K562 (cell line): ENCODE measurements around the gene MACROD2. TPM values are rescaled to one million over a fixed set of nuclear protein-coding genes. Genes with fewer than 3 reads are reported as not detected.

ENCODE experiments used
- ATAC-seq: fragments of 200-7000 bp; cut with Tn5 transposase; 3 replicates; pipeline ENCODE4 v1.9.1; 2020; ENCODE audit warnings: moderate library complexity
- BruUV-seq: library from RNA; stranded (reverse); fragments of 400-500 nt; replicated peaks from 2 replicates; lab custom pipeline; 2021; lab: Mats Ljungman, UMichigan
- CTCF ChIA-PET: fragments of 300-600 bp; formaldehyde crosslinking; extraction: SDS; loops from one replicate; lab custom pipeline; 2021; ENCODE audit warnings: low intra/inter-chr PET ratio; lab: Yijun Ruan, JAX
- POLR2A ChIA-PET: fragments of 300-600, 350-650 bp; sonication (Branson Sonifier 250); formaldehyde crosslinking; extraction: SDS; loops from one replicate; lab custom pipeline; 2021; ENCODE audit warnings: antibody characterized with exemption, inconsistent platforms; lab: Yijun Ruan, JAX
- DNase-seq, 4 experiments: peaks; one replicate each; pipeline versions ENCODE4 v3.0.0 to v3.0.0-alpha.2; 2011 to 2018; ENCODE audit warnings: low spot score in 3 of 4, mixed read lengths in 3 of 4; ENCODE audit errors: extremely low read depth in 1 of 4
- FAIRE-seq: peaks from 2 replicates; lab custom pipeline; 2011; peaks lifted over from hg19 to GRCh38; lab: Jason Lieb, UNC
- H2AFZ ChIP-seq: 2 replicates; pipeline ENCODE4 v1.6.0; 2011; ENCODE audit warnings: low read depth, low read length, control low read depth, inconsistent platforms
- H3K27ac ChIP-seq: fragments of 200-600 bp; 3 replicates; pipeline ENCODE4 v1.8.0; 2011; ENCODE audit warnings: low read depth, mild to moderate bottlenecking, control low read depth, inconsistent platforms, low read length, moderate library complexity, mixed read lengths; ENCODE audit errors: extremely low read depth
- H3K27me3 ChIP-seq, 2 experiments: fragments of 300-600 bp in 1 of 2; 2 replicates in 1 of 2; 3 replicates in 1 of 2; pipeline versions ENCODE4 v1.6.0 to v1.8.0; 2011; ENCODE audit warnings: inconsistent platforms in 2 of 2, low read length in 2 of 2, mild to moderate bottlenecking in 1 of 2, mixed read lengths in 1 of 2, moderate library complexity in 1 of 2; ENCODE audit not compliant: control insufficient read depth in 2 of 2, insufficient read depth in 2 of 2
- H3K36me3 ChIP-seq: fragments of 300-600 bp; 3 replicates; pipeline ENCODE4 v1.8.0; 2011; ENCODE audit warnings: mild to moderate bottlenecking, low read length, inconsistent platforms; ENCODE audit not compliant: control insufficient read depth, insufficient read depth
- H3K4me1 ChIP-seq, 2 experiments: fragments of 200-600 bp in 1 of 2; replicated peaks in 1 of 2; 2 replicates in 1 of 2; 3 replicates in 1 of 2; pipeline versions ENCODE4 v1.5.1 to v1.8.0; 2011; ENCODE audit warnings: inconsistent platforms in 2 of 2, low read length in 2 of 2, mild to moderate bottlenecking in 1 of 2, mixed read lengths in 1 of 2, moderate library complexity in 1 of 2; ENCODE audit not compliant: control insufficient read depth in 2 of 2, insufficient read depth in 2 of 2
- H3K4me2 ChIP-seq: 2 replicates; pipeline ENCODE4 v1.6.1; 2011; ENCODE audit warnings: low read length, control low read depth, inconsistent platforms, mixed read lengths; ENCODE audit not compliant: insufficient read depth
- H3K4me3 ChIP-seq: fragments of 200-600 bp; sonication (generic), shearing (Covaris generic); 2 replicates; pipeline ENCODE4 v1.5.1; 2016; ENCODE audit warnings: control low read depth, inconsistent platforms
- H3K79me2 ChIP-seq: fragments of 200-600 bp; 3 replicates; pipeline ENCODE4 v1.8.0; 2011; ENCODE audit warnings: low read length, inconsistent platforms; ENCODE audit not compliant: control insufficient read depth, insufficient read depth
- H3K9ac ChIP-seq, 2 experiments: 2 replicates each; pipeline versions ENCODE4 v1.6.0 to v1.6.1; 2011; ENCODE audit warnings: low read depth in 2 of 2, low read length in 2 of 2, control low read depth in 1 of 2, inconsistent platforms in 1 of 2, mild to moderate bottlenecking in 1 of 2, mixed read lengths in 1 of 2; ENCODE audit not compliant: insufficient read depth in 1 of 2
- H3K9me1 ChIP-seq: one replicate; pipeline ENCODE4 v1.6.0; 2011; ENCODE audit warnings: inconsistent platforms, mild to moderate bottlenecking, low read length, moderate library complexity; ENCODE audit not compliant: control insufficient read depth, insufficient read depth
- H3K9me3 ChIP-seq: replicated peaks from 2 replicates; pipeline ENCODE4 v1.5.1; 2011; ENCODE audit warnings: low read depth, low read length, inconsistent platforms; ENCODE audit not compliant: control insufficient read depth, insufficient read depth
- H4K20me1 ChIP-seq: replicated peaks from 2 replicates; pipeline ENCODE4 v1.6.1; 2011; ENCODE audit warnings: low read length, inconsistent platforms, mixed read lengths; ENCODE audit not compliant: control insufficient read depth, insufficient read depth
- ASH1L ChIP-seq: fragments of 450-650 bp; IDR thresholded peaks from 2 replicates; pipeline ENCODE4 v1.6.1; 2018; ENCODE audit warnings: borderline replicate concordance, mild to moderate bottlenecking, low read depth; ENCODE audit not compliant: partially characterized antibody
- CC2D1A ChIP-seq: fragments of 450-650 bp; IDR thresholded peaks from 2 replicates; pipeline ENCODE4 v1.6.1; 2017; ENCODE audit warnings: mild to moderate bottlenecking
- FOXO4 ChIP-seq: fragments of 450-650 bp; formaldehyde crosslinking; IDR thresholded peaks from 2 replicates; pipeline ENCODE4 v1.4.0; 2020; ENCODE audit warnings: mild to moderate bottlenecking, moderate library complexity
- KLF6 ChIP-seq: fragments of 250-450 bp; sonication (Bioruptor Pico); IDR thresholded peaks from 2 replicates; pipeline ENCODE4 v1.4.0; 2020; ENCODE audit warnings: mild to moderate bottlenecking, moderate library complexity, borderline replicate concordance
- MAFF ChIP-seq: IDR thresholded peaks from 2 replicates; pipeline ENCODE4 v1.6.1; 2012; ENCODE audit warnings: low read length, improper control_type of control experiment
- MCM7 ChIP-seq, 2 experiments: fragments of 450-650 bp; IDR thresholded peaks; 2 replicates each; pipeline ENCODE4 v1.6.1; 2016 to 2018
- MIER1 ChIP-seq: fragments of 450-650 bp; IDR thresholded peaks from 2 replicates; pipeline ENCODE4 v1.6.1; 2016; ENCODE audit warnings: antibody characterized with exemption, mild to moderate bottlenecking, low read depth
- PREB ChIP-seq: sonication (generic); formaldehyde crosslinking; IDR thresholded peaks from 2 replicates; pipeline ENCODE4 v1.8.1; 2023; ENCODE audit warnings: mild to moderate bottlenecking, missing genetic modification reagents
- RBM17 ChIP-seq: fragments of 200-400 bp; formaldehyde crosslinking; IDR thresholded peaks from 2 replicates; pipeline ENCODE4 v1.6.1; 2017; ENCODE audit warnings: low read depth, mild to moderate bottlenecking, low read length, borderline replicate concordance
- TCF3 ChIP-seq: sonication (generic); formaldehyde crosslinking; IDR thresholded peaks from 2 replicates; pipeline ENCODE4 v1.4.0; 2020; ENCODE audit warnings: mild to moderate bottlenecking, missing genetic modification reagents
- TRIM28 ChIP-seq: fragments of 450-650 bp; IDR thresholded peaks from 2 replicates; pipeline ENCODE4 v1.6.1; 2017
- XRCC3 ChIP-seq: fragments of 450-650 bp; IDR thresholded peaks from 2 replicates; pipeline ENCODE4 v1.6.1; 2017; ENCODE audit warnings: mild to moderate bottlenecking, moderate library complexity
- ZNF347 ChIP-seq: fragments of 450-650 bp; formaldehyde crosslinking; IDR thresholded peaks from 2 replicates; pipeline ENCODE4 v1.4.0; 2020; ENCODE audit warnings: low read depth, mild to moderate bottlenecking, moderate library complexity
- ZNF384 ChIP-seq: IDR thresholded peaks from 2 replicates; pipeline ENCODE4 v1.6.1; 2012; ENCODE audit warnings: low read depth, low read length, improper control_type of control experiment
- ZNF586 ChIP-seq: fragments of 450-650 bp; formaldehyde crosslinking; conservative IDR thresholded peaks from 2 replicates; pipeline ENCODE4 v1.4.0; 2020; ENCODE audit warnings: mild to moderate bottlenecking, moderate library complexity
- WGBS: fragments of 100-300 bp; shearing (Covaris generic); methylation state at CpG from one replicate; pipeline ENCODE4 v1.1.6; 2016; ENCODE audit warnings: low coverage, mixed read lengths; ENCODE audit not compliant: insufficient coverage; ENCODE audit errors: missing lambda C conversion rate; 5-methylcytosine and 5-hydroxymethylcytosine counted together
- in situ Hi-C: fragments of 300-500 bp; cut with MboI; formaldehyde crosslinking; loops from 4 replicates; pipeline ENCODE4 v1.15.0; 2018; ENCODE audit warnings: inconsistent platforms, mixed read lengths
- intact Hi-C: fragments of 100-400 bp; cut with micrococcal nuclease; formaldehyde crosslinking; loops from 2 replicates; pipeline ENCODE4 v1.14.2; 2022
- polyA plus RNA-seq, 8 experiments: library from polyadenylated mRNA; depleted of rRNA in 4 of 8; stranded (reverse) in 5 of 8; unstranded in 3 of 8; fragments of >200 nt; fragmentation: Nextera tagmentation in 2 of 8; fragmentation: Illumina TruSeq in 1 of 8; extraction: Ambion mirVana in 2 of 8; extraction: Trizol in 1 of 8; gene quantifications; 2 replicates each; pipeline versions ENCODE4 v1.2.1 to v1.2.3, GENCODE V29; 2011 to 2014; ENCODE audit warnings: inconsistent platforms in 1 of 8, missing spikeins in 1 of 8
- total RNA-seq, 7 experiments: library from RNA; depleted of rRNA in 6 of 7; stranded (reverse); fragments of >200 nt in 6 of 7; fragmentation: Illumina TruSeq in 2 of 7; extraction: Trizol in 2 of 7; gene quantifications; 2 replicates each; pipeline versions ENCODE4 v1.2.1 to v1.2.3, GENCODE V29; 2011 to 2021; ENCODE audit warnings: low replicate concordance in 1 of 7

MACROD2 gene
- total and polyA plus RNA-seq, 9 of the 15 experiments (the other 6 are each of a cell fraction or from before 2014, with no cell fraction given) = not detected

GRCh38 chr20:14721926-14722452, 726.7 kb downstream of the MACROD2 start (continued):
- TF ChIP-seq PREB (CRISPR knock-in tag) (no peak), ZNF347 (CRISPR knock-in tag) (no peak), ZNF384 (no peak), KLF6 (no peak), ZNF586 (CRISPR knock-in tag) (no peak), XRCC3 (no peak)

- Histone ChIP-seq H4K20me1 (no peaks in the 10 kb centered on the region), H3K27me3 (no peaks in the 10 kb centered on the region), H3K27ac (no peak overlapping the region), H3K4me3 (no peak overlapping the region), H3K9me1 (no peaks in the 10 kb centered on the region), H3K9ac (no peak overlapping the region), H3K36me3 (no peaks in the 10 kb centered on the region), H3K79me2 (no peaks in the 10 kb centered on the region), H3K4me2 (no peak overlapping the region), H3K9me3 (no peaks in the 10 kb centered on the region), H2AFZ (no peak overlapping the region), H3K4me1 (no peaks in the 10 kb centered on the region)
- ChIA-PET POLR2A (no interaction called here), CTCF (no interaction called here)
- no peak for DNase-seq
- in situ Hi-C loops (no loop called here), intact Hi-C loops (no loop called here)
- no peak for FAIRE-seq
- BruUV-seq = no TSS peak
- TF ChIP-seq MCM7 (IDR thresholded peaks at IDR 0.05) (no peak), MAFF (no peak), FOXO4 (CRISPR knock-in tag) (no peak), TCF3 (no peak), MIER1 (no peak), CC2D1A (no peak), ASH1L (no peak), PREB (CRISPR knock-in tag) (no peak), RBM17 (no peak), TRIM28 (no peak)
- no peak for ATAC-seq
- 0% methylated on average over 3 of the region's 3 CpGs for WGBS
Observed at GRCh38 chr20:14723614-14724013, 728.3 kb downstream of the MACROD2 start.
